Measurements from ENCODE around the gene DSN1.

DNA sequence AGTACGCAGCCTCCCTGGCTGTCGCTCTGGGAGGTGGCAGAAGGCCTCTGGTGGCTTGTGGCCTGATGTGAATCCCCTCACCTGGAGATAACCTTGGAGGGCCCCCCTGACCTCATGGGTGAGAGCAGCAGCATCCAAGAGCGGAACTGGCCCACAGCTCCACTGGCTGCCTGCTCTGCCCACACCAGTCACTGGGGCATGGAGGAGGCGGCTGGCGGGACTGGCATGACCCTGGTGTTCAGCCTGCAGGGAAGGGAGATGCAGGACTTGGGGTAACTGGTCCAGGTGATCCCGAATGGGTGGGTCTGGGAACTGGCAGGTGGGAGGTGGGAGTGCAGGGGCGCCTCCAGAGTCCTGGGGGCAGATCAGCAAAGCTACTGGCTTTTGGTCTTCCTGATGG is 10.6 kb upstream of the DSN1 start:
- TF ChIP-seq RXRA (IDR thresholded peaks at IDR 0.05; ENCODE audit: borderline replicate concordance, low read depth) (no peak), RAD21 (IDR thresholded peaks at IDR 0.05; ENCODE audit: low read length) (no peak), GABPA (IDR thresholded peaks at IDR 0.05; ENCODE audit: low read depth) (no peak), EP300 (IDR thresholded peaks at IDR 0.05; ENCODE audit: borderline replicate concordance in 1 of 2, low read depth in 1 of 2, low read length in 1 of 2) (no peak), EZH2phosphoT487 (IDR thresholded peaks at IDR 0.05; ENCODE audit: borderline replicate concordance, low read depth) (no peak), TEAD4 (IDR thresholded peaks at IDR 0.05; ENCODE audit: borderline replicate concordance, insufficient read depth) (no peak), JUND (IDR thresholded peaks at IDR 0.05) (no peak), POLR2AphosphoS5 (IDR thresholded peaks at IDR 0.05; ENCODE audit: low read depth, low read length) (no peak)
- TF ChIP-seq, protein P1, sequence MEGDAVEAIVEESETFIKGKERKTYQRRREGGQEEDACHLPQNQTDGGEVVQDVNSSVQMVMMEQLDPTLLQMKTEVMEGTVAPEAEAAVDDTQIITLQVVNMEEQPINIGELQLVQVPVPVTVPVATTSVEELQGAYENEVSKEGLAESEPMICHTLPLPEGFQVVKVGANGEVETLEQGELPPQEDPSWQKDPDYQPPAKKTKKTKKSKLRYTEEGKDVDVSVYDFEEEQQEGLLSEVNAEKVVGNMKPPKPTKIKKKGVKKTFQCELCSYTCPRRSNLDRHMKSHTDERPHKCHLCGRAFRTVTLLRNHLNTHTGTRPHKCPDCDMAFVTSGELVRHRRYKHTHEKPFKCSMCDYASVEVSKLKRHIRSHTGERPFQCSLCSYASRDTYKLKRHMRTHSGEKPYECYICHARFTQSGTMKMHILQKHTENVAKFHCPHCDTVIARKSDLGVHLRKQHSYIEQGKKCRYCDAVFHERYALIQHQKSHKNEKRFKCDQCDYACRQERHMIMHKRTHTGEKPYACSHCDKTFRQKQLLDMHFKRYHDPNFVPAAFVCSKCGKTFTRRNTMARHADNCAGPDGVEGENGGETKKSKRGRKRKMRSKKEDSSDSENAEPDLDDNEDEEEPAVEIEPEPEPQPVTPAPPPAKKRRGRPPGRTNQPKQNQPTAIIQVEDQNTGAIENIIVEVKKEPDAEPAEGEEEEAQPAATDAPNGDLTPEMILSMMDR (IDR thresholded peaks at IDR 0.05), result no peak
